H9 (cell line): ENCODE measurements around the gene EHMT2. TPM values are rescaled to one million over a fixed set of nuclear protein-coding genes. Genes with fewer than 3 reads are reported as not detected.

Source experiments
- DNase-seq: peaks from one replicate; pipeline ENCODE4 v3.0.0-alpha.2; 2017
- H2AFZ ChIP-seq: one replicate; pipeline ENCODE4 v1.6.1; 2013; ENCODE audit warnings: mild to moderate bottlenecking, low read length, control low read depth, moderate library complexity
- H2AK5ac ChIP-seq: 2 replicates; pipeline ENCODE4 v1.6.1; 2013; ENCODE audit warnings: low read length, control low read depth, mixed read lengths; ENCODE audit not compliant: insufficient read length
- H2BK120ac ChIP-seq: one replicate; pipeline ENCODE4 v1.6.1; 2013; ENCODE audit warnings: low read depth, mild to moderate bottlenecking, low read length, control low read depth, inconsistent platforms; ENCODE audit not compliant: poor library complexity, severe bottlenecking
- H2BK12ac ChIP-seq: 2 replicates; pipeline ENCODE4 v1.6.1; 2013; ENCODE audit warnings: low read length, control low read depth, mixed read lengths, low read depth; ENCODE audit not compliant: insufficient read length
- H2BK15ac ChIP-seq: 2 replicates; pipeline ENCODE4 v1.6.1; 2013; ENCODE audit warnings: low read depth, low read length, control low read depth
- H2BK20ac ChIP-seq: one replicate; pipeline ENCODE4 v1.6.1; 2013; ENCODE audit warnings: low read depth, mild to moderate bottlenecking, low read length, control low read depth, inconsistent platforms; ENCODE audit not compliant: poor library complexity, severe bottlenecking
- H2BK5ac ChIP-seq: 2 replicates; pipeline ENCODE4 v1.6.1; 2013; ENCODE audit warnings: low read length, control low read depth, mixed read lengths; ENCODE audit not compliant: insufficient read length
- H3K14ac ChIP-seq: 2 replicates; pipeline ENCODE4 v1.6.1; 2013; ENCODE audit warnings: low read length, control low read depth; ENCODE audit not compliant: insufficient read depth
- H3K18ac ChIP-seq: 2 replicates; pipeline ENCODE4 v1.6.1; 2013; ENCODE audit warnings: low read depth, mild to moderate bottlenecking, mixed read lengths, low read length, control low read depth; ENCODE audit not compliant: insufficient read length
- H3K23ac ChIP-seq: 2 replicates; pipeline ENCODE4 v1.6.1; 2013; ENCODE audit warnings: low read length, control low read depth, mixed read lengths, low read depth; ENCODE audit not compliant: insufficient read length
- H3K23me2 ChIP-seq: 2 replicates; pipeline ENCODE4 v1.6.1; 2013; ENCODE audit warnings: low read depth, mild to moderate bottlenecking, mixed read lengths, low read length, control low read depth; ENCODE audit not compliant: insufficient read length, poor library complexity, severe bottlenecking
- H3K27ac ChIP-seq: 2 replicates; pipeline ENCODE4 v1.5.1; 2013; ENCODE audit warnings: low read length, control low read depth, mixed read lengths, low read depth; ENCODE audit not compliant: insufficient read length
- H3K27me3 ChIP-seq: 2 replicates; pipeline ENCODE4 v1.6.1; 2013; ENCODE audit warnings: low read length, control low read depth, inconsistent platforms; ENCODE audit not compliant: insufficient read depth
- H3K4ac ChIP-seq: 2 replicates; pipeline ENCODE4 v1.6.1; 2013; ENCODE audit warnings: low read depth, mild to moderate bottlenecking, control low read depth, inconsistent platforms, low read length, moderate library complexity
- H3K4me1 ChIP-seq: 2 replicates; pipeline ENCODE4 v1.6.1; 2013; ENCODE audit warnings: low read length, control low read depth, inconsistent platforms; ENCODE audit not compliant: insufficient read depth
- H3K4me2 ChIP-seq: 2 replicates; pipeline ENCODE4 v1.6.1; 2013; ENCODE audit warnings: low read length, control low read depth, mixed read lengths; ENCODE audit not compliant: insufficient read length, insufficient read depth
- H3K56ac ChIP-seq: 2 replicates; pipeline ENCODE4 v1.6.1; 2013; ENCODE audit warnings: low read depth, mild to moderate bottlenecking, mixed read lengths, low read length, control low read depth; ENCODE audit not compliant: insufficient read length
- H3K79me1 ChIP-seq: 2 replicates; pipeline ENCODE4 v1.6.1; 2013; ENCODE audit warnings: low read depth, mild to moderate bottlenecking, moderate library complexity, low read length, control low read depth, inconsistent platforms; ENCODE audit not compliant: insufficient read depth, poor library complexity, severe bottlenecking
- H3K79me2 ChIP-seq: 2 replicates; pipeline ENCODE4 v1.6.1; 2013; ENCODE audit warnings: low read length, control low read depth, inconsistent platforms; ENCODE audit not compliant: insufficient read depth
- H3K9ac ChIP-seq: 2 replicates; pipeline ENCODE4 v1.6.1; 2013; ENCODE audit warnings: low read length, control low read depth, mixed read lengths; ENCODE audit not compliant: insufficient read length; ENCODE audit errors: extremely low read depth
- H3K9me3 ChIP-seq: one replicate; pipeline ENCODE4 v1.6.1; 2013; ENCODE audit warnings: low read depth, low read length, inconsistent platforms; ENCODE audit not compliant: control insufficient read depth
- H3T11ph ChIP-seq: one replicate; pipeline ENCODE4 v1.6.1; 2013; ENCODE audit warnings: mild to moderate bottlenecking, low read length, control low read depth, inconsistent platforms
- H4K20me1 ChIP-seq: one replicate; pipeline ENCODE4 v1.6.1; 2013; ENCODE audit not compliant: control insufficient read depth, insufficient read length, insufficient read depth
- H4K5ac ChIP-seq: 2 replicates; pipeline ENCODE4 v1.6.1; 2013; ENCODE audit warnings: low read depth, mild to moderate bottlenecking, mixed read lengths, low read length, control low read depth; ENCODE audit not compliant: insufficient read length
- H4K8ac ChIP-seq: replicated peaks from 2 replicates; pipeline ENCODE4 v1.6.1; 2013; ENCODE audit warnings: low read length, control low read depth, mixed read lengths, low read depth; ENCODE audit not compliant: insufficient read length
- H4K91ac ChIP-seq: 2 replicates; pipeline ENCODE4 v1.6.1; 2013; ENCODE audit warnings: low read depth, mild to moderate bottlenecking, moderate library complexity, mixed read lengths, low read length, control low read depth; ENCODE audit not compliant: insufficient read length
- H3K27ac Mint-ChIP-seq, 3 experiments: 2 replicates in 2 of 3; 3 replicates in 1 of 3; pipeline ENCODE4 v1.8.0; 2020 to 2021; ENCODE audit warnings: mixed read lengths in 3 of 3, mild to moderate bottlenecking in 1 of 3, moderate library complexity in 1 of 3
- H3K27me3 Mint-ChIP-seq: 2 replicates; pipeline ENCODE4 v1.8.0; 2021; ENCODE audit warnings: low read depth, mild to moderate bottlenecking, moderate library complexity, mixed read lengths
- H3K36me3 Mint-ChIP-seq, 3 experiments: 2 replicates in 2 of 3; 3 replicates in 1 of 3; pipeline ENCODE4 v1.8.0; 2020 to 2021; ENCODE audit warnings: low read depth in 3 of 3, mixed read lengths in 3 of 3; ENCODE audit not compliant: insufficient read depth in 1 of 3
- H3K4me1 Mint-ChIP-seq, 2 experiments: 2 replicates each; pipeline ENCODE4 v1.8.0; 2020; ENCODE audit warnings: mixed read lengths in 2 of 2
- H3K4me3 Mint-ChIP-seq, 2 experiments: 2 replicates in 1 of 2; 3 replicates in 1 of 2; pipeline ENCODE4 v1.8.0; 2020 to 2021; ENCODE audit warnings: mild to moderate bottlenecking in 2 of 2, mixed read lengths in 2 of 2, moderate library complexity in 1 of 2
- H3K9me3 Mint-ChIP-seq, 2 experiments: 2 replicates in 1 of 2; 3 replicates in 1 of 2; pipeline ENCODE4 v1.8.0; 2020; ENCODE audit warnings: mild to moderate bottlenecking in 2 of 2, mixed read lengths in 2 of 2, moderate library complexity in 1 of 2
- WGBS: extraction: QIAGEN DNeasy Blood & Tissue Kit; methylation state at CpG from one replicate; pipeline ENCODE4 v1.1.7; 2013; ENCODE audit warnings: missing lambda C conversion rate, low lambda C conversion rate, mixed read lengths; ENCODE audit not compliant: insufficient read length; ENCODE audit errors: extremely low coverage; 5-methylcytosine and 5-hydroxymethylcytosine counted together
- total RNA-seq: library from RNA; stranded (reverse); gene quantifications from 2 replicates; pipeline ENCODE4 v1.2.1, GENCODE V29; 2021
- TF ChIP-seq, protein P1 (sequence below): fragments of 200-600 bp; sonication (generic); conservative IDR thresholded peaks from 3 replicates; pipeline ENCODE4 v1.8.0; 2021; ENCODE audit warnings: antibody characterized with exemption, mild to moderate bottlenecking

Gene EHMT2
- total RNA-seq, 1 experiment from 2014 or later, result 124 TPM

DNA sequence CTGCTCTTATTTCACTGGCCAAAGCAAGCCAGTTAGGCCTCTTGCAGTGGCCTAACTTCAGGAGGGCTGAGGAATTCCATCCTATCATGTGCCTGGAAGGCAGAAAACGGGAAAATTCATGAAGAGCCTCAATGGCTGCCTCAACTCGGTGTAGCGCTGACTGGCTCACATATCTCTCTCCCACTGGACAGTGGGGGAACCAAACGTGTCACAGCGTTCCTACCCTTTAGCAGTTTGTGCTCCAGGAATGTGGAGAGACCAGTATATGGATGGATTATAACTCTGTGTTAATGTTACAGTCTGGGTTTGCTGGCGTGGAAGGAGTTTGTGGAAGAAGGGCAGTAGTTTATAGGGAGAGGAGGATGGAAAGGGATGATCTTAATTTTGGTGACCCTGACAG lies 18.3 kb upstream of the EHMT2 start:
- Histone ChIP-seq H2BK12ac (no peak overlapping the region), H2AFZ (no peak overlapping the region), H3K79me1 (no peaks in the 10 kb centered on the region), H3K27ac (no peak overlapping the region), H3K23me2 (no peaks in the 10 kb centered on the region), H3K4me1 (no peaks in the 10 kb centered on the region), H2BK5ac (no peak overlapping the region), H3T11ph (no peak overlapping the region), H3K23ac (no peak overlapping the region), H4K20me1 (no peaks in the 10 kb centered on the region), H3K4ac (no peak overlapping the region), H4K8ac (no peak overlapping the region), H4K91ac (no peak overlapping the region), H3K56ac (no peak overlapping the region), H3K27me3 (no peaks in the 10 kb centered on the region), H4K5ac (no peak overlapping the region), H2BK15ac (no peak overlapping the region), H2BK120ac (no peak overlapping the region), H3K18ac (no peak overlapping the region), H2BK20ac (no peak overlapping the region), H3K4me2 (no peak overlapping the region), H3K9me3 (no peaks in the 10 kb centered on the region), H3K9ac (no peak overlapping the region), H3K14ac (no peak overlapping the region), H2AK5ac (peak overlapping the region; percentile 71), H3K79me2 (no peaks in the 10 kb centered on the region)
- Mint-ChIP-seq H3K27ac (no peak overlapping the region), H3K27me3 (peaks cover 1% of the 10 kb centered on the region), H3K4me3 (no peak overlapping the region), H3K9me3 (no peaks in the 10 kb centered on the region), H3K36me3 (no peaks in the 10 kb centered on the region), H3K4me1 (peaks cover 0 to 3% of the 10 kb centered on the region in 2 experiments; a peak in 1 of 4 replicates)
- TF ChIP-seq, protein P1, sequence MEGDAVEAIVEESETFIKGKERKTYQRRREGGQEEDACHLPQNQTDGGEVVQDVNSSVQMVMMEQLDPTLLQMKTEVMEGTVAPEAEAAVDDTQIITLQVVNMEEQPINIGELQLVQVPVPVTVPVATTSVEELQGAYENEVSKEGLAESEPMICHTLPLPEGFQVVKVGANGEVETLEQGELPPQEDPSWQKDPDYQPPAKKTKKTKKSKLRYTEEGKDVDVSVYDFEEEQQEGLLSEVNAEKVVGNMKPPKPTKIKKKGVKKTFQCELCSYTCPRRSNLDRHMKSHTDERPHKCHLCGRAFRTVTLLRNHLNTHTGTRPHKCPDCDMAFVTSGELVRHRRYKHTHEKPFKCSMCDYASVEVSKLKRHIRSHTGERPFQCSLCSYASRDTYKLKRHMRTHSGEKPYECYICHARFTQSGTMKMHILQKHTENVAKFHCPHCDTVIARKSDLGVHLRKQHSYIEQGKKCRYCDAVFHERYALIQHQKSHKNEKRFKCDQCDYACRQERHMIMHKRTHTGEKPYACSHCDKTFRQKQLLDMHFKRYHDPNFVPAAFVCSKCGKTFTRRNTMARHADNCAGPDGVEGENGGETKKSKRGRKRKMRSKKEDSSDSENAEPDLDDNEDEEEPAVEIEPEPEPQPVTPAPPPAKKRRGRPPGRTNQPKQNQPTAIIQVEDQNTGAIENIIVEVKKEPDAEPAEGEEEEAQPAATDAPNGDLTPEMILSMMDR, result no peak
- no CpG with 5 or more reads among the region's 6 CpGs for WGBS
- DNase-seq, result no peak
